Peyer's patch (tissue), 4 donors: ENCODE data around the gene NSL1. TPM values are rescaled to one million over a fixed set of nuclear protein-coding genes. Genes with fewer than 3 reads are reported as not detected.

Experiments used
- DNase-seq, 3 donors: peaks; one replicate each; pipeline ENCODE4 v3.0.0-alpha.2; 2017 to 2019
- H3K27ac ChIP-seq, 4 donors: fragments of 200-600 bp; sonication (generic); one replicate each; pipeline ENCODE4 v1.5.1; 2016 to 2019
- H3K27me3 ChIP-seq, 2 donors: fragments of 200-600 bp; sonication (generic); one replicate each; pipeline ENCODE4 v1.5.1; 2019
- H3K36me3 ChIP-seq, 3 donors: fragments of 200-600 bp; sonication (generic); one replicate each; pipeline ENCODE4 v1.5.1; 2016 to 2019
- H3K4me1 ChIP-seq, 4 donors: fragments of 200-600 bp; sonication (generic); one replicate each; pipeline ENCODE4 v1.5.1; 2016 to 2019
- H3K4me3 ChIP-seq, 4 donors: fragments of 200-600 bp; sonication (generic); 1 replicate in 3 of 4; 2 replicates in 1 of 4; pipeline ENCODE4 v1.5.1; 2016 to 2019; ENCODE audit warnings: mild to moderate bottlenecking in 1 of 4
- H3K9me3 ChIP-seq, 4 donors: fragments of 200-600 bp; sonication (generic); one replicate each; pipeline ENCODE4 v1.5.1; 2016 to 2019; ENCODE audit warnings: mild to moderate bottlenecking in 1 of 4
- CTCF ChIP-seq, 6 experiments: fragments of 450-650 bp in 4 of 6; fragments of 200-600 bp in 2 of 6; sonication (generic) in 1 of 6; IDR thresholded peaks; one replicate each; pipeline ENCODE4 v1.5.1; 2017 to 2019; ENCODE audit warnings: antibody characterized with exemption in 6 of 6, mild to moderate bottlenecking in 3 of 6, moderate library complexity in 1 of 6
- POLR2A ChIP-seq, 2 donors: fragments of 450-650 bp; IDR thresholded peaks; one replicate each; pipeline ENCODE4 v1.5.1; 2017; ENCODE audit warnings: antibody characterized with exemption in 2 of 2, mild to moderate bottlenecking in 2 of 2, moderate library complexity in 2 of 2
- total RNA-seq, 4 donors: library from RNA; depleted of rRNA; stranded (reverse); fragments of >200 nt; gene quantifications; one replicate each; pipeline ENCODE4 v1.1.0, GENCODE V29; 2016

NSL1 gene
- total RNA-seq, 4 donors from 2014 or later: 29.2 to 61.9 (median 39.0) TPM

- peak overlapping the region in 2 of 4 donors; percentile 79 to 85 for H3K27ac ChIP-seq
- H3K27me3 ChIP-seq: no peaks in the 10 kb centered on the region
- H3K36me3 ChIP-seq: no peaks in the 10 kb centered on the region
- no peak for TF ChIP-seq CTCF (IDR thresholded peaks at IDR 0.05)
- peaks cover 0 to 14% (median 4%) of the 10 kb centered on the region in 4 donors for H3K9me3 ChIP-seq
- H3K4me1 ChIP-seq: peaks cover 0 to 14% (median 0%) of the 10 kb centered on the region in 4 donors
- no peak overlapping the region for H3K4me3 ChIP-seq
- no peak for DNase-seq
Observed at GRCh38 chr1:212827171-212827776, 35.7 kb upstream of the NSL1 start.

GRCh38 chr1:212825798-212826452 lies 34.3 kb upstream of the NSL1 start:
- Histone ChIP-seq H3K4me1 (peaks cover 0 to 14% (median 0%) of the 10 kb centered on the region in 4 donors), H3K4me3 (no peak overlapping the region), H3K27me3 (no peaks in the 10 kb centered on the region), H3K9me3 (peaks cover 0 to 14% (median 4%) of the 10 kb centered on the region in 4 donors), H3K27ac (no peak overlapping the region), H3K36me3 (no peaks in the 10 kb centered on the region)
- no peak for TF ChIP-seq POLR2A (IDR thresholded peaks at IDR 0.05)
- TF ChIP-seq CTCF (IDR thresholded peaks at IDR 0.05): no peak
- DNase-seq: peak in 1 of 3 donors; percentile 57

GRCh38 chr1:212824201-212824600 lies 32.6 kb upstream of the NSL1 start:
- Histone ChIP-seq H3K4me3 (no peak overlapping the region), H3K9me3 (peaks cover 0 to 14% (median 4%) of the 10 kb centered on the region in 4 donors), H3K4me1 (peaks cover 0 to 14% (median 0%) of the 10 kb centered on the region in 4 donors), H3K36me3 (no peaks in the 10 kb centered on the region), H3K27me3 (no peaks in the 10 kb centered on the region), H3K27ac (no peak overlapping the region)
- TF ChIP-seq POLR2A (IDR thresholded peaks at IDR 0.05): no peak
- TF ChIP-seq CTCF (IDR thresholded peaks at IDR 0.05): no peak
- no peak for DNase-seq

GRCh38 chr1:212822956-212823355 lies 31.4 kb upstream of the NSL1 start:
- TF ChIP-seq POLR2A (IDR thresholded peaks at IDR 0.05) (no peak), CTCF (IDR thresholded peaks at IDR 0.05) (no peak)
- DNase-seq: no peak
- peaks cover 0 to 9% (median 0%) of the 10 kb centered on the region in 4 donors for H3K4me1 ChIP-seq
- H3K36me3 ChIP-seq: no peaks in the 10 kb centered on the region
- H3K27me3 ChIP-seq: no peaks in the 10 kb centered on the region
- H3K4me3 ChIP-seq: no peak overlapping the region
- H3K9me3 ChIP-seq: peaks cover 0 to 14% (median 4%) of the 10 kb centered on the region in 4 donors
- H3K27ac ChIP-seq: no peak overlapping the region

- no peak for TF ChIP-seq POLR2A (IDR thresholded peaks at IDR 0.05)
- no peak for TF ChIP-seq CTCF (IDR thresholded peaks at IDR 0.05)
- no peaks in the 10 kb centered on the region for H3K27me3 ChIP-seq
- no peaks in the 10 kb centered on the region for H3K36me3 ChIP-seq
- DNase-seq: no peak
- peaks cover 0 to 12% (median 3%) of the 10 kb centered on the region in 4 donors for H3K9me3 ChIP-seq
- H3K27ac ChIP-seq: no peak overlapping the region
- H3K4me3 ChIP-seq: no peak overlapping the region
- H3K4me1 ChIP-seq: peaks cover 0 to 5% (median 0%) of the 10 kb centered on the region in 4 donors
Observed at GRCh38 chr1:212820969-212821368, 29.4 kb upstream of the NSL1 start.
